GM21526 (cell line): Measurements from ENCODE around the gene RPS4Y2.

Source experiments
- ATAC-seq: cut with Tn5 transposase; IDR thresholded peaks from one replicate; pipeline ENCODE4 v1.9.1; 2021; ENCODE audit warnings: moderate library complexity; ENCODE audit not compliant: unreplicated experiment, low FRiP score

RPS4Y2 gene

DNA sequence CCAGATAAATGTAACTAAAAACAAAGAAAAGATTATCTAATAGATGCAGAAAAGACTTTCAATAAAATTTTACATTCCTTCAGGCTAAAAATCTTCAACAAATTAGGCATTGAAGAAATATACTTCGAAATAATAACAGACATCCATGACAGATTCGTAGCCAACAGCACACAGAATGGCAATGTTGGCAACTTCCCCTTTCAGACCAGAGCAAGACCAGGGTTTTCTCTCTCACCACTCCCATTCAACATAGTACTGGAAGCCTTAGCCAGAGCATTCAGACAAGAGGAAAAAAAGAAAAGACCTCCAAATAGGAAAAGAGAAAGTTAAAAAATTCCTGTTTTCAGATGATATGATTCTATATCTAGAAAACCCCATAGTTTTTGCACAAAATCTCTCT is 61.2 kb downstream of the RPS4Y2 start:
- no peak for ATAC-seq
